ENCODE measurements around the gene HAND2.

The HAND2 gene

GRCh38 chr4:173478201-173478912 is 51.7 kb downstream of the HAND2 start:
- no peak for DNase-seq (ENCODE audit: low read depth in 1 of 2, low spot score in 1 of 2)

- DNase-seq (ENCODE audit: low read depth in 1 of 2, low spot score in 1 of 2), result no peak
These were observed 53.0 kb downstream of the HAND2 start for GRCh38 chr4:173477016-173477415.
